Measurements from ENCODE around the gene DTNB. TPM values are rescaled to one million over a fixed set of nuclear protein-coding genes. Genes with fewer than 3 reads are reported as not detected.

The DTNB gene
- total and polyA plus RNA-seq, 2 donors (not counting 3 experiments of a cell fraction or from before 2014, with no cell fraction given): 11.5 to 17.0 TPM

GRCh38 chr2:25642298-25642697, 31.1 kb downstream of the DTNB start:
- no peak for FAIRE-seq
- H3K4me1 ChIP-seq (ENCODE audit: control insufficient read depth, extremely low read depth, insufficient read depth, low read length): peaks cover 4% of the 10 kb centered on the region
- H3K27ac ChIP-seq (ENCODE audit: insufficient read depth, low read depth, low read length): no peak overlapping the region
- H3K9me3 ChIP-seq (replicated peaks; ENCODE audit: control insufficient read depth, insufficient read depth, low read length): no peaks in the 10 kb centered on the region
- no peak overlapping the region for H2AFZ ChIP-seq (ENCODE audit: low read depth, low read length)
- H3K4me2 ChIP-seq (ENCODE audit: insufficient read depth, low read length): no peak overlapping the region
- H3K27me3 ChIP-seq (ENCODE audit: control insufficient read depth in 2 of 2, insufficient read depth in 2 of 2, low read length in 2 of 2): no peaks in the 10 kb centered on the region
- no peaks in the 10 kb centered on the region for H3K79me2 ChIP-seq (ENCODE audit: control insufficient read depth, insufficient read depth, low read length)
- no peaks in the 10 kb centered on the region for H4K20me1 ChIP-seq (replicated peaks; ENCODE audit: control insufficient read depth, extremely low read depth, insufficient read depth, low read length)
- H3K9ac ChIP-seq (replicated peaks; ENCODE audit: extremely low read depth, insufficient read depth, low read length): no peak overlapping the region
- POLR2A ChIA-PET: no interaction called here
- no peak overlapping the region for H3K4me3 ChIP-seq (replicated peaks in 1 of 3; ENCODE audit: insufficient read depth in 1 of 3, low read depth in 1 of 3, low read length in 3 of 3)
- DNase-seq (ENCODE audit: low read depth, low spot score): no peak
- BruUV-seq (replicated peaks): no TSS peak
- no peak for TF ChIP-seq MYC (IDR thresholded peaks at IDR 0.05; ENCODE audit: low read depth, low read length)
- no peak for TF ChIP-seq POLR2A (IDR thresholded peaks at IDR 0.05; ENCODE audit: low read depth, low read length)
- TF ChIP-seq, protein P1, sequence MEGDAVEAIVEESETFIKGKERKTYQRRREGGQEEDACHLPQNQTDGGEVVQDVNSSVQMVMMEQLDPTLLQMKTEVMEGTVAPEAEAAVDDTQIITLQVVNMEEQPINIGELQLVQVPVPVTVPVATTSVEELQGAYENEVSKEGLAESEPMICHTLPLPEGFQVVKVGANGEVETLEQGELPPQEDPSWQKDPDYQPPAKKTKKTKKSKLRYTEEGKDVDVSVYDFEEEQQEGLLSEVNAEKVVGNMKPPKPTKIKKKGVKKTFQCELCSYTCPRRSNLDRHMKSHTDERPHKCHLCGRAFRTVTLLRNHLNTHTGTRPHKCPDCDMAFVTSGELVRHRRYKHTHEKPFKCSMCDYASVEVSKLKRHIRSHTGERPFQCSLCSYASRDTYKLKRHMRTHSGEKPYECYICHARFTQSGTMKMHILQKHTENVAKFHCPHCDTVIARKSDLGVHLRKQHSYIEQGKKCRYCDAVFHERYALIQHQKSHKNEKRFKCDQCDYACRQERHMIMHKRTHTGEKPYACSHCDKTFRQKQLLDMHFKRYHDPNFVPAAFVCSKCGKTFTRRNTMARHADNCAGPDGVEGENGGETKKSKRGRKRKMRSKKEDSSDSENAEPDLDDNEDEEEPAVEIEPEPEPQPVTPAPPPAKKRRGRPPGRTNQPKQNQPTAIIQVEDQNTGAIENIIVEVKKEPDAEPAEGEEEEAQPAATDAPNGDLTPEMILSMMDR (IDR thresholded peaks at IDR 0.05; ENCODE audit: extremely low read depth in 1 of 2, insufficient read depth in 1 of 2, low read depth in 1 of 2, low read length in 2 of 2): no peak
- no peak for TF ChIP-seq POLR2AphosphoS5 (IDR thresholded peaks at IDR 0.05; ENCODE audit: insufficient read depth, low read depth, low read length)
- TF ChIP-seq JUN (IDR thresholded peaks at IDR 0.05; ENCODE audit: borderline replicate concordance, insufficient read depth, insufficient read length, low read depth): no peak
- TF ChIP-seq, protein P2, sequence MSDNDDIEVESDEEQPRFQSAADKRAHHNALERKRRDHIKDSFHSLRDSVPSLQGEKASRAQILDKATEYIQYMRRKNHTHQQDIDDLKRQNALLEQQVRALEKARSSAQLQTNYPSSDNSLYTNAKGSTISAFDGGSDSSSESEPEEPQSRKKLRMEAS (IDR thresholded peaks at IDR 0.05; ENCODE audit: insufficient read depth, insufficient read length): no peak
- no peak for TF ChIP-seq GATA2 (IDR thresholded peaks at IDR 0.05; ENCODE audit: insufficient read depth, insufficient read length, low read depth, low read length)
- no peak for TF ChIP-seq FOS (IDR thresholded peaks at IDR 0.05; ENCODE audit: borderline replicate concordance, insufficient read depth, low read length)
- TF ChIP-seq EZH2 (IDR thresholded peaks at IDR 0.05; ENCODE audit: borderline replicate concordance, low read depth, low read length, severe bottlenecking): no peak
- no peaks in the 10 kb centered on the region for H3K9me1 ChIP-seq (replicated peaks; ENCODE audit: control insufficient read depth, extremely low read depth, insufficient read depth, low read length)
- CTCF ChIA-PET: interaction anchor here (1.1 to 1.3 kb wide), 2 partner anchors 22 to 36 kb away, joined by 4 to 7 read pairs; no protein-coding TSS in a partner anchor
- dilution Hi-C loops (cut with MboI; ENCODE audit: extremely low pct_ligation_motif_present, low sequenced_read_pairs): no loop called here
- intact Hi-C loops (cut with micrococcal nuclease): no loop called here
- no peaks in the 10 kb centered on the region for H3K36me3 ChIP-seq (ENCODE audit: control insufficient read depth in 2 of 2, extremely low read depth in 1 of 2, insufficient read depth in 2 of 2, low read length in 2 of 2)
